DOHH2 (cell line): ENCODE data around the gene RNF213.

ENCODE experiments used
- H3F3A ChIP-seq: fragments of 200-600 bp; sonication (generic), shearing (Covaris generic); 2 replicates; pipeline ENCODE4 v1.6.0; 2016; ENCODE audit warnings: antibody characterized with exemption, mild to moderate bottlenecking; ENCODE audit not compliant: control insufficient read depth, insufficient read depth
- H3K27ac ChIP-seq: fragments of 200-600 bp; sonication (generic); 2 replicates; pipeline ENCODE4 v1.5.1; 2014; ENCODE audit warnings: low read depth, mild to moderate bottlenecking, low read length, moderate library complexity
- H3K27me3 ChIP-seq: fragments of 200-600 bp; sonication (generic); 2 replicates; pipeline ENCODE4 v1.6.1; 2014; ENCODE audit warnings: mild to moderate bottlenecking, low read length, mixed read lengths; ENCODE audit not compliant: control insufficient read depth
- H3K36me3 ChIP-seq: fragments of 200-600 bp; sonication (generic); 2 replicates; pipeline ENCODE4 v1.6.1; 2014; ENCODE audit warnings: mild to moderate bottlenecking, low read length, moderate library complexity, mixed read lengths; ENCODE audit not compliant: control insufficient read depth
- H3K4me1 ChIP-seq: fragments of 200-600 bp; sonication (generic); 2 replicates; pipeline ENCODE4 v1.6.1; 2014; ENCODE audit warnings: mild to moderate bottlenecking, low read length, mixed read lengths; ENCODE audit not compliant: control insufficient read depth
- H3K4me2 ChIP-seq: fragments of 200-600 bp; sonication (generic); 2 replicates; pipeline ENCODE4 v1.6.0; 2014; ENCODE audit warnings: mild to moderate bottlenecking, low read length, moderate library complexity
- H3K4me3 ChIP-seq: fragments of 200-600 bp; sonication (generic); 2 replicates; pipeline ENCODE4 v1.5.1; 2014; ENCODE audit warnings: mild to moderate bottlenecking, low read length, mixed read lengths
- H3K79me2 ChIP-seq: fragments of 200-600 bp; sonication (generic); 2 replicates; pipeline ENCODE4 v1.6.1; 2014; ENCODE audit warnings: mild to moderate bottlenecking, low read length, mixed read lengths; ENCODE audit not compliant: control insufficient read depth
- H3K9me2 ChIP-seq: fragments of 200-600 bp; sonication (generic); replicated peaks from 2 replicates; pipeline ENCODE4 v1.6.1; 2014; ENCODE audit warnings: mild to moderate bottlenecking, low read length, mixed read lengths; ENCODE audit not compliant: control insufficient read depth
- H3K9me3 ChIP-seq: fragments of 200-600 bp; sonication (generic); 2 replicates; pipeline ENCODE4 v1.6.1; 2014; ENCODE audit warnings: antibody characterized with exemption, low read length, mixed read lengths; ENCODE audit not compliant: control insufficient read depth, insufficient read depth
- H4K20me1 ChIP-seq: fragments of 200-600 bp; sonication (generic); 2 replicates; pipeline ENCODE4 v1.6.0; 2014; ENCODE audit warnings: low read depth, mild to moderate bottlenecking, antibody characterized with exemption, low read length, moderate library complexity; ENCODE audit not compliant: control insufficient read depth, insufficient read depth
- EZH2phosphoT487 ChIP-seq: fragments of 200-600 bp; sonication (generic); IDR thresholded peaks from 2 replicates; pipeline ENCODE4 v1.6.1; 2017; ENCODE audit warnings: borderline replicate concordance, mild to moderate bottlenecking, antibody characterized with exemption, low read length, moderate library complexity, mixed read lengths
- TF ChIP-seq, protein P1 (sequence below): fragments of 200-600 bp; sonication (generic); IDR thresholded peaks from one replicate; pipeline ENCODE4 v1.5.1; 2014; ENCODE audit warnings: antibody characterized with exemption, mild to moderate bottlenecking, low read depth, low read length; ENCODE audit not compliant: poor library complexity, severe bottlenecking

RNF213 gene

DNA sequence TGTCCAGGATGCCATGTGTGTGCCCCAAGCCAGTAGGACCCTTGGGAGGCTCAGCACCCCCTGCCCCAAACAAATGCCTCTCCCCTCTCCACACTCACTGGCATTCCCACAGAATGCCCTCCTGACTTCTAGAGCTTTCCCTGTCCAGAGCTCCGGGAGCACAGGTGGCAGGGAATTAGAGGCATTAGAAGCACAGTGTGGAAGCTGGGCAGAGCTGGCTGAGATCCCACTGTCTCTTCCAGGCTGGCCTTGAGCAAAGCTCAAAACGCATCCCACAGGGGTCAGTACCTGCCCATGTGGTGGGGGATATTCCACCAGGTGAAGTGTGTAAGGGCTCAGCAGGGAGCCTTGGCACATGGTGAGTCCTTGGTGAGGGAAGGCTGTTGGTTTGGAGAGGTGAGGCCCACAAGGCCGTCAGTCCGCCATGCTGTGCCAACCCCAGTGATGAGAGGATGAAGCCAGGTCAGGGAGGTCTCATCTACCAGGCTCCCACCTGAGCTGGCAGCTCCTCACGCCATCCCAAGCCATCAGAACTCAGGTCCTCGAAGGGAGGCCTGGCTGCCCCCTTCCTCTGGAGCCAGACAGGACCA, 172.4 kb downstream of the RNF213 start:
- Histone ChIP-seq H3K9me3 (no peaks in the 10 kb centered on the region), H3K27ac (no peak overlapping the region), H3K9me2 (no peaks in the 10 kb centered on the region), H4K20me1 (no peaks in the 10 kb centered on the region), H3K4me3 (no peak overlapping the region), H3K4me2 (no peak overlapping the region), H3K79me2 (no peaks in the 10 kb centered on the region), H3F3A (no peaks in the 10 kb centered on the region), H3K27me3 (no peaks in the 10 kb centered on the region), H3K36me3 (no peaks in the 10 kb centered on the region), H3K4me1 (no peaks in the 10 kb centered on the region)
- TF ChIP-seq EZH2phosphoT487: no peak
- TF ChIP-seq, protein P1, sequence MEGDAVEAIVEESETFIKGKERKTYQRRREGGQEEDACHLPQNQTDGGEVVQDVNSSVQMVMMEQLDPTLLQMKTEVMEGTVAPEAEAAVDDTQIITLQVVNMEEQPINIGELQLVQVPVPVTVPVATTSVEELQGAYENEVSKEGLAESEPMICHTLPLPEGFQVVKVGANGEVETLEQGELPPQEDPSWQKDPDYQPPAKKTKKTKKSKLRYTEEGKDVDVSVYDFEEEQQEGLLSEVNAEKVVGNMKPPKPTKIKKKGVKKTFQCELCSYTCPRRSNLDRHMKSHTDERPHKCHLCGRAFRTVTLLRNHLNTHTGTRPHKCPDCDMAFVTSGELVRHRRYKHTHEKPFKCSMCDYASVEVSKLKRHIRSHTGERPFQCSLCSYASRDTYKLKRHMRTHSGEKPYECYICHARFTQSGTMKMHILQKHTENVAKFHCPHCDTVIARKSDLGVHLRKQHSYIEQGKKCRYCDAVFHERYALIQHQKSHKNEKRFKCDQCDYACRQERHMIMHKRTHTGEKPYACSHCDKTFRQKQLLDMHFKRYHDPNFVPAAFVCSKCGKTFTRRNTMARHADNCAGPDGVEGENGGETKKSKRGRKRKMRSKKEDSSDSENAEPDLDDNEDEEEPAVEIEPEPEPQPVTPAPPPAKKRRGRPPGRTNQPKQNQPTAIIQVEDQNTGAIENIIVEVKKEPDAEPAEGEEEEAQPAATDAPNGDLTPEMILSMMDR: no peak

DNA sequence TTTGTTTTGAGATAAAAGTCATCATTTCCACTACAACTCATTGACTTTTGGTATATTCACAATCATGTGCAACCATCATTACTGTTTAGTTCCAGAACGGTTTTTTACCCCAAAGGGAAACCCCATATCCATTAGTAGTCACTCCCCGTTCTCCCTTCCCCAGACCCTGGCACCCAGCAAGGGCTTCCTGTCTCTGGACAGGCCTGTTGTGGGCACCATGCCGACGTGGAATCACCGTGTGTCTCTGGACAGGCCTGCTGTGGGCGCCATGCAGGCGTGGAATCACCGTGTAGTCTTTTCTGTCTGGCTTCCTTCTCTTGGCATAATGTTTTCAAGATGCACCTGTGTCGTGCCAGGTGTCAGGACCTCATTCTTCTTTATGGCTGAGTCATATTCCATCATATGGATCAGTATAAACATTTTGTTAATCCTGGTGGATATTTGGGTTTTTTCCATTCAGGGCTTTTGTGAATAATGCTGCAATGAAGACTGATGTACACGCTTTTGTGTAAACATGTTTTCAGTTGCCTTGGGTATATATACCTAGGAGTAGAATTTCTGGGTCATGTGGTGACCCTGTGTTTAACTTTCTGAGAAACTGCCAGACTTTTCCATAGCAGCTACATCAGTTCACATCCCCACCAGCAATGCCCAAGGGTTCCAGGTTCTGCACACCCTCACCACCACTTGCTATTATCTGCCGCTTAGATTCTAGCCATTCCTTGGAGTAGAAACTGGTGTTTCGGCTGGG, 173.4 kb downstream of the RNF213 start:
- H3F3A ChIP-seq: no peaks in the 10 kb centered on the region
- TF ChIP-seq, protein P1: no peak
- TF ChIP-seq EZH2phosphoT487: no peak
- H3K4me3 ChIP-seq: no peak overlapping the region
- H4K20me1 ChIP-seq: no peaks in the 10 kb centered on the region
- no peak overlapping the region for H3K27ac ChIP-seq
- no peak overlapping the region for H3K4me2 ChIP-seq
- no peaks in the 10 kb centered on the region for H3K4me1 ChIP-seq
- no peaks in the 10 kb centered on the region for H3K79me2 ChIP-seq
- no peaks in the 10 kb centered on the region for H3K27me3 ChIP-seq
- H3K36me3 ChIP-seq: no peaks in the 10 kb centered on the region
- no peaks in the 10 kb centered on the region for H3K9me3 ChIP-seq
- H3K9me2 ChIP-seq: no peaks in the 10 kb centered on the region

DNA sequence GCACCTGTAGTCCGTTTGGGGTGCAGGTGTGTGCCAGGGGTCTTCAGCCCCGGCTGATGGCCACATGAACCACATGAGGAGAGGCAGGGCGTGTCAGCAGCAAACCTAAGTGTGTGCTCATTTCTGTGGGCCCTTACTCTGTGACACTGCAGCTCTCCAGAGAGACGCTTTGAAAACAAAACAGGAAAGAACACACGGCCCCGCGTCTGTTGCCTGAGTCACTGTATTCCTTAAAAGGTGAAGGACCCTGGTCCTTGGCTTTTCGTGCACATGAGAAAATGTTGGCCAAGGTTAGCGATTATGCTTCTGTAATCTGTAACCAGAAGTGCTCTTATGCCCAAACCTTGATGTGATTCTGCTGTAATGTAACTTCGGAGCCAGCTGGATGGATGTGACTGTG, 176.9 kb downstream of the RNF213 start:
- no peak for TF ChIP-seq EZH2phosphoT487
- TF ChIP-seq, protein P1: no peak
- no peaks in the 10 kb centered on the region for H3K36me3 ChIP-seq

More for the DNA sequence above, 176.9 kb downstream of the RNF213 start:
- H3K79me2 ChIP-seq: no peaks in the 10 kb centered on the region
- no peak overlapping the region for H3K4me3 ChIP-seq
- no peaks in the 10 kb centered on the region for H3F3A ChIP-seq
- no peak overlapping the region for H3K27ac ChIP-seq
- H4K20me1 ChIP-seq: no peaks in the 10 kb centered on the region; the same call in 1 of the 2 replicates
- no peaks in the 10 kb centered on the region for H3K9me2 ChIP-seq
- H3K9me3 ChIP-seq: no peaks in the 10 kb centered on the region
- no peak overlapping the region for H3K4me2 ChIP-seq
- H3K4me1 ChIP-seq: no peaks in the 10 kb centered on the region
- H3K27me3 ChIP-seq: no peaks in the 10 kb centered on the region
